GM23338 (cell line): ENCODE data around the gene TBC1D19.

Source experiments
- CTCF ChIP-seq, 2 experiments: fragments of 200-600 bp in 1 of 2; sonication (generic) in 1 of 2; conservative IDR thresholded peaks; 2 replicates each; pipeline versions ENCODE4 v1.5.1 to v1.6.1; 2016 to 2017; ENCODE audit warnings: antibody characterized with exemption in 2 of 2, low read depth in 2 of 2, mild to moderate bottlenecking in 2 of 2, moderate library complexity in 1 of 2
- POLR2AphosphoS5 ChIP-seq: IDR thresholded peaks from 2 replicates; pipeline ENCODE4 v1.6.1; 2016; ENCODE audit warnings: antibody characterized with exemption, low read depth

DNA sequence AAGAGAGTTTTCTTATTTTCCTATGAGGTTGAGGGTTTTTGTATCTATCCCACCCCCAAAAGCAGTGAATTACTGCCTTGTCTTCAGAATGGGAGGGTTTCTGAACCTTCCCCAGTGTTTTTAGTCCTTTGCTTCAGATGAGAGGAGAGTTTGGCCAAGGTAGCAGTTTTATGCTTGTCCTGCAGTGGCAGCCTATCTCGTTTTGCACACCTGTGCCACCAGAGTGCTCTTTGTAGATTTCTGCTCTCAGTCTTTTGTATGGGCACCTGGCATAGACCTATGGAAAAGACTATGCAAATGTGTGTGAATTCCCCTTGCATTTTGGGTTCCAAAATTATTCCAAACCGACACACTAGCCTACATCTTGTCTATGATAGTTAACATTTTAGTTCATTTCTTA, 5.8 kb downstream of the TBC1D19 start:
- TF ChIP-seq CTCF (conservative IDR thresholded peaks at IDR 0.05; ENCODE audit: low read depth in 2 of 2) (0 out of 4 replicates have a peak, but pooled peaks of 1 of the 2 experiments have one; percentile 11), POLR2AphosphoS5 (no peak)
